Activated T-helper 17 cell treated with anti-CD3 and anti-CD28 coated beads, Interleukin-2, amount 50 U/mL, for 72 hours (primary cell): ENCODE measurements around the gene PAXX. TPM values are rescaled to one million over a fixed set of nuclear protein-coding genes. Genes with fewer than 3 reads are reported as not detected.

Experiments
- ATAC-seq: fragments of 150-1000 bp; cut with Tn5 transposase; replicated peaks from 2 replicates; pipeline ENCODE4 v1.10.0; 2021; ENCODE audit warnings: mild to moderate bottlenecking, moderate library complexity
- H3K27ac Mint-ChIP-seq: one replicate; pipeline ENCODE4 v1.8.0; 2022; ENCODE audit warnings: mixed read lengths
- H3K27me3 Mint-ChIP-seq: one replicate; pipeline ENCODE4 v1.8.0; 2022; ENCODE audit warnings: mixed read lengths
- H3K36me3 Mint-ChIP-seq: one replicate; pipeline ENCODE4 v1.8.0; 2022; ENCODE audit warnings: low read depth, mild to moderate bottlenecking, mixed read lengths
- H3K4me1 Mint-ChIP-seq: one replicate; pipeline ENCODE4 v1.8.0; 2022; ENCODE audit warnings: mixed read lengths
- H3K4me3 Mint-ChIP-seq: one replicate; pipeline ENCODE4 v1.8.0; 2022; ENCODE audit warnings: mild to moderate bottlenecking, mixed read lengths
- H3K9me3 Mint-ChIP-seq: one replicate; pipeline ENCODE4 v1.8.0; 2022; ENCODE audit warnings: mixed read lengths
- total RNA-seq, 2 donors: library from RNA; stranded (reverse); gene quantifications; one replicate each; pipeline ENCODE4 v1.2.3, GENCODE V29; 2022

PAXX gene
- total RNA-seq, 2 donors from 2014 or later = 31.1 to 49.1 TPM

DNA sequence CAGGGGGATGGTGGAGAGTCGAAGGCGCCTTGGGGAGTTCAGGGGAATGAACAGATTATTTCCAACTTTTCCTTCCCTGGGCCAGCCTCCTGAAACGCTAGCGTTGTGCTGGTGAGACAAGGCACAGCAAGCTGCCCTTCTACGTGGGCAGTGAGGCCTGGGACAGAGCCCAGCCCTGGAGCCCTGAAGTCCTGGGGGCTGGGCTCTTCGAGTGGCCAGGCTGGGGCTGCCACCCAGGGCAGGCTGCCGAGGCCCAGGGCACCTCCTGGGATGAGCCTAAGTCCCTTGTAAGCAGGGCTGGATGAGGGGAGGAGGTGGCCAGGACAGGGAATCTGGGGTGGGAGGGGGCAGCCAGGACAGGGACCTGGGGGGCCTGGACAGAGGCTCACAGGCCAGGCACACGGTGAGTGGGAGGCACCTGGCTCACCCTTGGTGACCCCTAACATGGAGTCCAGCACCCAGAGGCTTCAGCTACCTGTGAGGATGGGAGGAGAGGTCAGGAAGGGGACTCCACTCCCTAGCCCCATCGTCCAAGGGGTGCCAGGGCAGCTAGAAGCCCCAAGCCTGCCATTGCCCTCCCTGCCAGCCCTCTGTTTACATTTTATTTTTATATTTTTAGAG lies 41.5 kb upstream of the PAXX start:
- Mint-ChIP-seq H3K9me3 (no peaks in the 10 kb centered on the region), H3K4me1 (no peaks in the 10 kb centered on the region)

DNA sequence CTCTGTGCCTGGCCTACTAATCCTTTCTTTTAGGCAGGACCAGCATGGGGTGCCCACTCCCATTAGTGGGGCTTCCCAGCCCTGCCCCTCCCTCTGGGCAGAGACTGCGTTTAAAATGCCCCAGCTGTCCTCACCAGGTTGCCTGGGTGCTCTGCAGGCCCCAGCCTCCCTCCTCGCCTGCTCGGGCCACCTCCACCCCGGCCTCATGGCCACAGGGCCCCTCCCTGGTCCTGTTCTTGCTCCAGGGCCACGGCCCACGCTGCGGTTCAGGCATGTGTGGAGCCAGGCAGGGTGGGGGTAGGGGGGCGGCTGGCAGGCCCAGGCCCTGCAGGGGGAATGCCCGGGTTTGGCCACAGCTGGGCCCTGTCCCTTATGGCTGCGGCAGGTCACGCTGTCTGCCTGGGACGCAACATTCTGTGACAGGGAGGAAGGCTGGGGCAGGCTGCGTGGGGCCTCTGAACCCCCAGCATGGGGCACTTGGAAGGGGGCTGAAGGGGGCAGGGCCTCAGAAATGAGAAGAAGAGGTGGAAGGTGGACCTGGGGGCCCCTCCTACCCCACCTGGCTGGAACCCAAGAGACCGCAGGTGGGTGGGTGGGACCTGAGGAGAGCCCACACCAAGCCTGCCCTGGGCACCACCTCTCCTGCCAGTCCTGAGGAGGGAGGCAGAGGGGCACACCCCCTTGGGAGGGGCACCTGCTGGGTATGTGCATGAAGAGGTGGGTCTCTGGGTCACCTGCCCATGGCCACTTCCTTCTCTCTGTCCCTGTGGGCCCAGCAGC lies 40.5 kb upstream of the PAXX start, which contains the start of gene LCN12:
Gene LCN12, plus strand, starts transcription at position 733 of the 780 bp plus-strand sequence. CDS start 55 bp downstream, outside the sequence.
- ATAC-seq = no peak
- Mint-ChIP-seq H3K27me3 (no peaks in the 10 kb centered on the region), H3K36me3 (no peaks in the 10 kb centered on the region), H3K4me3 (peak within 1 kb of the TSS; percentile 73), H3K4me1 (peaks cover 7% of the 10 kb centered on the region), H3K27ac (no peak within 1 kb of the TSS), H3K9me3 (peaks cover 6% of the 10 kb centered on the region)

More for the DNA sequence above, 41.5 kb upstream of the PAXX start:
- no peaks in the 10 kb centered on the region for H3K36me3 Mint-ChIP-seq
- no peak for ATAC-seq
- H3K27me3 Mint-ChIP-seq = no peaks in the 10 kb centered on the region
- H3K4me3 Mint-ChIP-seq = peak overlapping the region; percentile 73
- no peak overlapping the region for H3K27ac Mint-ChIP-seq

DNA sequence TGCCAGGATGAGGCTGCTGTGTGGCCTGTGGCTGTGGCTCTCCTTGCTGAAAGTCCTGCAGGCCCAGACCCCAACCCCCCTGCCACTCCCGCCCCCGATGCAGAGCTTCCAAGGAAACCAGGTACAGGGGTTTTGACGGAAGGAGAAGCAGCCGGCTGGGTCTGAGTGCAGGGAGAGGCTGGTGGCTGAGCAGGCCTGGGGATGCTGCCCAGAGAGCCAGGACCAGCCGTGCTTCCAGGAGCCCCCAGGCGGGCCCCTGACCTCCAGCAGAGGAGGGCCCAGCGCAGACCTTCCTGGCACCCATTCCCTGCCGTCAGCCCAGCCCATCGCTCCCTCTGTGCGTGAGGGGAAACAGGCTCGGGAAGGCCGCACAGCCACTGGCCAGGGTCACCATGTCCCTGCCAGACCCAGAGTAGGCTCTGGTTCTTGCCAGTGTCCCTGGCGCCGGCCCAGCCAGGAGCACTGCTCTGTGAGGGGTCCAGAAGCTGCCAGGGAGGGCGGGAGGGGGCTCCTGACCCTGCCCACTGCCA lies 39.8 kb upstream of the PAXX start:
- Mint-ChIP-seq H3K27ac (no peak overlapping the region), H3K36me3 (no peaks in the 10 kb centered on the region), H3K4me3 (no peak overlapping the region), H3K9me3 (peaks cover 8% of the 10 kb centered on the region), H3K27me3 (no peaks in the 10 kb centered on the region), H3K4me1 (peaks cover 9% of the 10 kb centered on the region)
- ATAC-seq = no peak

- no peak for ATAC-seq
- Mint-ChIP-seq H3K4me1 (peaks cover 9% of the 10 kb centered on the region), H3K27me3 (no peaks in the 10 kb centered on the region), H3K4me3 (no peak overlapping the region), H3K36me3 (no peaks in the 10 kb centered on the region), H3K9me3 (peaks cover 8% of the 10 kb centered on the region), H3K27ac (no peak overlapping the region)
Measured at GRCh38 chr9:136952876-136953770, 39.1 kb upstream of the PAXX start.

DNA sequence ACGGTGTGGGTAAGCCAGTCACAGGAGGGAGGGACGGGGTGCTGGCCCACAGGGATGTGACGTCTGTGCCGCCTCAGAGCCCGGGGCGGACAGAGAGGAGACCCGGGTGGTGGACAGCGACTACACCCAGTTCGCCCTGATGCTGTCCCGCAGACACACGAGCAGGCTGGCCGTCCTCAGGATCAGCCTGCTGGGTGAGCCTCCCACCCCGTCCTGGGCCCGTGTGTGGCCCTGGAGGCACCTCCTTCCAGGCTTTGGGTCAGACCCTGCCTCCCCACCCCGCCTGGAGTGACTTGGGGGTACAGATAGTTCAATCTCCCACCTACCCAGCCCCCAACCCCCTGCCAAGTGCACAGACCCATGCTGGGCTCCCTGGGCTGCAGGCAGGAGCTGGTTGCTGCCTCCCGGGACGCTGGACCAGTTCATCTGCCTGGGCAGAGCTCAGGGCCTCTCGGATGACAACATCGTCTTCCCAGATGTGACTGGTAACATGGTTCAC lies 38.4 kb upstream of the PAXX start:
- Mint-ChIP-seq H3K9me3 (peaks cover 8% of the 10 kb centered on the region), H3K36me3 (no peaks in the 10 kb centered on the region), H3K27me3 (no peaks in the 10 kb centered on the region), H3K4me1 (peaks cover 9% of the 10 kb centered on the region), H3K4me3 (no peak overlapping the region), H3K27ac (no peak overlapping the region)
- no peak for ATAC-seq

- no peaks in the 10 kb centered on the region for H3K27me3 Mint-ChIP-seq
- peaks cover 8% of the 10 kb centered on the region for H3K9me3 Mint-ChIP-seq
Measured at GRCh38 chr9:136954270-136955083, 37.7 kb upstream of the PAXX start.

DNA sequence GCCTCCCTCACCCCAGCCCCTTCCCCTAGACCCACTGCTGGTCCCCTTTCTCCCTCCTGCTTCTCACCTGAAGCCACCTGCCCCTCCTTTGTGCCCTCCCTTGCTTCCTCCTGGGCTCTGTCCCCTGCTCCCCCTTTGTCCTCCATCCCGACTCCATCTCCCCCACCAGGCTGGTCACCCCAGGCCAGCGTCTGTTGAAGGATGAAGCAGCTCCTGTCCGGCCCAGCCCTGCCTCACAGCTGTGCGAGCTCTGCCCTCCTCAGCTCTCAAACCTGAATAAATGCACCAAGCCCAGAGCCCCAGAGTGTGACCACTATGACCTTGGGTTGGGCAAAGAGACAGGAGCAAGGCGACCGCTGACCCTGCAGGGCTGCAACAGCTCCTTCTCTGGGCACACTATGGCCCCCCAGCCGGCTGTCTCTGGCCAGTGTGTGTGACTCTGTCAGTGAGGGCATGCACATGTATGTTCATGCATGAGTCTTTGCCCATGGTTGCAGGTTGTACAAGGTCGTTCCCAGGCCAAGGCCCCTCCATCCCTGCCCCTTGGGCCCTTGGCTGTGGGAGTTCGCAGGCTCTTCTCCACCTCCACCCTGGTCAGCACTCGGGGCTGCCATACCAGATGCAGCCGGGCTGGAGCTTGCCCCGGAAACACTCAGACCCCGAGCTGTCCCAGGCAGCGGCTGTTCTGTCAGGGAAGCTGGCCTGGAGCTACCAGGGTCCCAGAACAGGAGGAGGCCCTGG lies 36.9 kb upstream of the PAXX start:
- no peak overlapping the region for H3K4me3 Mint-ChIP-seq
- H3K4me1 Mint-ChIP-seq = peaks cover 9% of the 10 kb centered on the region
- ATAC-seq = no peak
- no peaks in the 10 kb centered on the region for H3K36me3 Mint-ChIP-seq
- H3K9me3 Mint-ChIP-seq = peaks cover 8% of the 10 kb centered on the region
- no peak overlapping the region for H3K27ac Mint-ChIP-seq
- no peaks in the 10 kb centered on the region for H3K27me3 Mint-ChIP-seq

More at GRCh38 chr9:136954270-136955083, 37.7 kb upstream of the PAXX start:
- Mint-ChIP-seq H3K4me1 (peaks cover 9% of the 10 kb centered on the region), H3K36me3 (no peaks in the 10 kb centered on the region), H3K27ac (no peak overlapping the region), H3K4me3 (no peak overlapping the region)
- ATAC-seq = no peak

- H3K9me3 Mint-ChIP-seq = peaks cover 8% of the 10 kb centered on the region
- H3K36me3 Mint-ChIP-seq = no peaks in the 10 kb centered on the region
- ATAC-seq = no peak
- peaks cover 9% of the 10 kb centered on the region for H3K4me1 Mint-ChIP-seq
- no peak overlapping the region for H3K4me3 Mint-ChIP-seq
- H3K27me3 Mint-ChIP-seq = no peaks in the 10 kb centered on the region
- H3K27ac Mint-ChIP-seq = no peak overlapping the region
Measured at GRCh38 chr9:136955943-136956335, 36.3 kb upstream of the PAXX start.

DNA sequence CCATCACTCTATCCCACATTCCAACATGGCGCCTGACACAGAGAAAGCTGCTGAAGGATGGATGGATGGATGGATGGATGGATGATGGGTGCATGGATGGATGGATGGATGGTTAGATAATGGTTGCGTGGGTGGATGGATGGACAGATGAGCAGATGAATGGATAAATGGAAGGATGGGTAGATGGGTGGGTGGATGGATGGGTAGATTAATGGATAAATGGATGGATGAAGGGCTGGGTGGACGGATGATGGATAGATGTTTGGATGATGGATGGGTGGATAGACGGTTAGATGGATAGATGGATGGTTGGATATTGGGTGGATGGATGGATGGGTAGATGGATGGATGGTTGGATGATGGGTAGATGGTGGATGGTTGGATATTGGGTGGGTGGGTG lies 35.6 kb upstream of the PAXX start:
- peaks cover 9% of the 10 kb centered on the region for H3K4me1 Mint-ChIP-seq
- no peaks in the 10 kb centered on the region for H3K36me3 Mint-ChIP-seq
- peaks cover 8% of the 10 kb centered on the region for H3K9me3 Mint-ChIP-seq
- no peak for ATAC-seq
- peak overlapping the region; percentile 36 for H3K27ac Mint-ChIP-seq
- no peak overlapping the region for H3K4me3 Mint-ChIP-seq
- H3K27me3 Mint-ChIP-seq = no peaks in the 10 kb centered on the region

- Mint-ChIP-seq H3K27ac (no peak overlapping the region), H3K27me3 (no peaks in the 10 kb centered on the region), H3K4me3 (no peak overlapping the region), H3K36me3 (no peaks in the 10 kb centered on the region), H3K4me1 (peaks cover 9% of the 10 kb centered on the region), H3K9me3 (peaks cover 8% of the 10 kb centered on the region)
- no peak for ATAC-seq
Measured at GRCh38 chr9:136957461-136957860, 34.8 kb upstream of the PAXX start.

DNA sequence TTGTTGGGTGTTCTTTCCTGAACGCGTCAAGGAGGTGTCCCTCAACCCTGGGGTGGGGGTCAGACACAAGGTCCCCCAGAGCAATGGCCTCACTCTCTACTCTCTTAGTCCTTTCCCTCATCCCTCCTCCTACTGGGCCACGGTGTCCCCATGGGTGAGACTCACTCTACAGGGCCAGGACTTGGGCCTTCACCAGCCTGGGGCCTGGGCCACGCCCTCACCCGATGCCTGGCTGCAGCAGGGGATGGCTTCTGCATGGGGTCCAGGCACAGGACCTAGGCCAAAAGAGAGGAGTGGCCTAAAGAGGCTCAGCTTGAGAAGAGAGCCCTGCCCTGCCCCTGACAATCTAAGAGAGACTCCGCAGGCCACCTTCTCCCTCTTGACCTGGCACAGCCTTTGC lies 34.3 kb upstream of the PAXX start:
- Mint-ChIP-seq H3K27ac (no peak overlapping the region), H3K4me3 (no peak overlapping the region), H3K4me1 (peaks cover 9% of the 10 kb centered on the region), H3K9me3 (peaks cover 8% of the 10 kb centered on the region), H3K27me3 (no peaks in the 10 kb centered on the region), H3K36me3 (no peaks in the 10 kb centered on the region)
- ATAC-seq = no peak

DNA sequence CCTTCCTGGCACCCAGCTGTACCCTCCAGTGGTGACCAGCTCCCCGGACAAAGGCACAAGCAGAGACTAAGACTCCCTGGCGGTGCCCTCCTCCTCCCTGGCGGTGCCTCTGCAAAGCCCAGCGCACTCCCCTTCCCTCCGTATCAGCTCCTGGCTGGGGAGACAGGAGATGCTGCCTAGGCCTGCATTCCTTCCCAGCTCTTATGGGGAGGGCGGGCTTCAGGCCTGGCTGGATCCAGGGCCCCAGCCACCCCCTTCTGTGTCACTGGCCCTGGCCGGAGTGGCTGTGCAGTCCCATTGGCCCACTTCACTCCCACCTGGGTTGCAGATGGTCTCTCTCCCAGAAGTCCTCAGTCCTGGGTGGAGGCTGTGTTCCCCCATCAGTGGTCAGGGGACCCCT lies 33.7 kb upstream of the PAXX start:
- ATAC-seq = no peak
- Mint-ChIP-seq H3K4me1 (peaks cover 9% of the 10 kb centered on the region), H3K27ac (no peak overlapping the region), H3K4me3 (no peak overlapping the region), H3K9me3 (peaks cover 8% of the 10 kb centered on the region), H3K27me3 (no peaks in the 10 kb centered on the region), H3K36me3 (no peaks in the 10 kb centered on the region)
